GM18868 (cell line): ENCODE measurements around the gene ATXN10.

Experiments
- ATAC-seq: cut with Tn5 transposase; IDR thresholded peaks from one replicate; pipeline ENCODE4 v1.9.1; 2021; ENCODE audit warnings: mild to moderate bottlenecking, moderate library complexity; ENCODE audit not compliant: unreplicated experiment

The ATXN10 gene

GRCh38 chr22:45887202-45888131, 215.8 kb downstream of the ATXN10 start:
- no peak for ATAC-seq

GRCh38 chr22:45888221-45889092, 216.8 kb downstream of the ATXN10 start:
- ATAC-seq = no peak

GRCh38 chr22:45889093-45889538, 217.5 kb downstream of the ATXN10 start:
- no peak for ATAC-seq

GRCh38 chr22:45889539-45890350, 218.1 kb downstream of the ATXN10 start:
- ATAC-seq = no peak

GRCh38 chr22:45890351-45890635, 218.7 kb downstream of the ATXN10 start:
- no peak for ATAC-seq

GRCh38 chr22:45891021-45891421, 219.4 kb downstream of the ATXN10 start:
- no peak for ATAC-seq

- ATAC-seq = no peak
Measured at GRCh38 chr22:45891471-45891995, 219.9 kb downstream of the ATXN10 start.

- ATAC-seq = no peak
Measured at GRCh38 chr22:45891996-45892621, 220.5 kb downstream of the ATXN10 start.

- no peak for ATAC-seq
Measured at GRCh38 chr22:45892681-45893461, 221.2 kb downstream of the ATXN10 start.

- no peak for ATAC-seq
Measured at GRCh38 chr22:45893516-45893915, 221.9 kb downstream of the ATXN10 start.
